K562 (cell line): Measurements from ENCODE around the gene ATP8A1. TPM values are rescaled to one million over a fixed set of nuclear protein-coding genes. Genes with fewer than 3 reads are reported as not detected.

Source experiments
- ATAC-seq: fragments of 200-7000 bp; cut with Tn5 transposase; 3 replicates; pipeline ENCODE4 v1.9.1; 2020; ENCODE audit warnings: moderate library complexity
- BruUV-seq: library from RNA; stranded (reverse); fragments of 400-500 nt; replicated peaks from 2 replicates; lab custom pipeline; 2021; lab: Mats Ljungman, UMichigan
- CTCF ChIA-PET: fragments of 300-600 bp; formaldehyde crosslinking; extraction: SDS; loops from one replicate; lab custom pipeline; 2021; ENCODE audit warnings: low intra/inter-chr PET ratio; lab: Yijun Ruan, JAX
- POLR2A ChIA-PET: fragments of 300-600, 350-650 bp; sonication (Branson Sonifier 250); formaldehyde crosslinking; extraction: SDS; loops from one replicate; lab custom pipeline; 2021; ENCODE audit warnings: antibody characterized with exemption, inconsistent platforms; lab: Yijun Ruan, JAX
- DNase-seq, 4 experiments: peaks; one replicate each; pipeline versions ENCODE4 v3.0.0 to v3.0.0-alpha.2; 2011 to 2018; ENCODE audit warnings: low spot score in 3 of 4, mixed read lengths in 3 of 4; ENCODE audit errors: extremely low read depth in 1 of 4
- FAIRE-seq: peaks from 2 replicates; lab custom pipeline; 2011; peaks lifted over from hg19 to GRCh38; lab: Jason Lieb, UNC
- H2AFZ ChIP-seq: 2 replicates; pipeline ENCODE4 v1.6.0; 2011; ENCODE audit warnings: low read depth, low read length, control low read depth, inconsistent platforms
- H3K27ac ChIP-seq: fragments of 200-600 bp; 3 replicates; pipeline ENCODE4 v1.8.0; 2011; ENCODE audit warnings: low read depth, mild to moderate bottlenecking, control low read depth, inconsistent platforms, low read length, moderate library complexity, mixed read lengths; ENCODE audit errors: extremely low read depth
- H3K27me3 ChIP-seq, 2 experiments: fragments of 300-600 bp in 1 of 2; 2 replicates in 1 of 2; 3 replicates in 1 of 2; pipeline versions ENCODE4 v1.6.0 to v1.8.0; 2011; ENCODE audit warnings: inconsistent platforms in 2 of 2, low read length in 2 of 2, mild to moderate bottlenecking in 1 of 2, mixed read lengths in 1 of 2, moderate library complexity in 1 of 2; ENCODE audit not compliant: control insufficient read depth in 2 of 2, insufficient read depth in 2 of 2
- H3K36me3 ChIP-seq: fragments of 300-600 bp; 3 replicates; pipeline ENCODE4 v1.8.0; 2011; ENCODE audit warnings: mild to moderate bottlenecking, low read length, inconsistent platforms; ENCODE audit not compliant: control insufficient read depth, insufficient read depth
- H3K4me1 ChIP-seq, 2 experiments: fragments of 200-600 bp in 1 of 2; replicated peaks in 1 of 2; 2 replicates in 1 of 2; 3 replicates in 1 of 2; pipeline versions ENCODE4 v1.5.1 to v1.8.0; 2011; ENCODE audit warnings: inconsistent platforms in 2 of 2, low read length in 2 of 2, mild to moderate bottlenecking in 1 of 2, mixed read lengths in 1 of 2, moderate library complexity in 1 of 2; ENCODE audit not compliant: control insufficient read depth in 2 of 2, insufficient read depth in 2 of 2
- H3K4me2 ChIP-seq: 2 replicates; pipeline ENCODE4 v1.6.1; 2011; ENCODE audit warnings: low read length, control low read depth, inconsistent platforms, mixed read lengths; ENCODE audit not compliant: insufficient read depth
- H3K4me3 ChIP-seq: fragments of 200-600 bp; sonication (generic), shearing (Covaris generic); 2 replicates; pipeline ENCODE4 v1.5.1; 2016; ENCODE audit warnings: control low read depth, inconsistent platforms
- H3K79me2 ChIP-seq: fragments of 200-600 bp; 3 replicates; pipeline ENCODE4 v1.8.0; 2011; ENCODE audit warnings: low read length, inconsistent platforms; ENCODE audit not compliant: control insufficient read depth, insufficient read depth
- H3K9ac ChIP-seq, 2 experiments: 2 replicates each; pipeline versions ENCODE4 v1.6.0 to v1.6.1; 2011; ENCODE audit warnings: low read depth in 2 of 2, low read length in 2 of 2, control low read depth in 1 of 2, inconsistent platforms in 1 of 2, mild to moderate bottlenecking in 1 of 2, mixed read lengths in 1 of 2; ENCODE audit not compliant: insufficient read depth in 1 of 2
- H3K9me1 ChIP-seq: one replicate; pipeline ENCODE4 v1.6.0; 2011; ENCODE audit warnings: inconsistent platforms, mild to moderate bottlenecking, low read length, moderate library complexity; ENCODE audit not compliant: control insufficient read depth, insufficient read depth
- H3K9me3 ChIP-seq: replicated peaks from 2 replicates; pipeline ENCODE4 v1.5.1; 2011; ENCODE audit warnings: low read depth, low read length, inconsistent platforms; ENCODE audit not compliant: control insufficient read depth, insufficient read depth
- H4K20me1 ChIP-seq: replicated peaks from 2 replicates; pipeline ENCODE4 v1.6.1; 2011; ENCODE audit warnings: low read length, inconsistent platforms, mixed read lengths; ENCODE audit not compliant: control insufficient read depth, insufficient read depth
- ASH1L ChIP-seq: fragments of 450-650 bp; IDR thresholded peaks from 2 replicates; pipeline ENCODE4 v1.6.1; 2018; ENCODE audit warnings: borderline replicate concordance, mild to moderate bottlenecking, low read depth; ENCODE audit not compliant: partially characterized antibody
- BCL6 ChIP-seq: fragments of 250-450 bp; sonication (Bioruptor Pico); IDR thresholded peaks from 2 replicates; pipeline ENCODE4 v1.4.0; 2020
- BDP1 ChIP-seq: IDR thresholded peaks from 3 replicates; pipeline ENCODE4 v1.6.1; 2011; ENCODE audit not compliant: insufficient read length, insufficient read depth
- FOXK1 ChIP-seq: sonication (generic); formaldehyde crosslinking; IDR thresholded peaks from 2 replicates; pipeline ENCODE4 v1.8.0; 2022; ENCODE audit warnings: missing genetic modification reagents, mild to moderate bottlenecking, borderline replicate concordance
- FUS ChIP-seq: fragments of 200-400 bp; formaldehyde crosslinking; optimal IDR thresholded peaks from 2 replicates; pipeline ENCODE3; 2017; ENCODE audit warnings: low read depth, low read length
- HDAC3 ChIP-seq: fragments of 450-650 bp; IDR thresholded peaks from 2 replicates; pipeline ENCODE4 v1.6.1; 2018; ENCODE audit warnings: borderline replicate concordance, mild to moderate bottlenecking, moderate library complexity; ENCODE audit not compliant: partially characterized antibody
- HIVEP1 ChIP-seq: fragments of 250-450 bp; sonication (Bioruptor Pico); IDR thresholded peaks from 2 replicates; pipeline ENCODE4 v1.4.0; 2020; ENCODE audit warnings: mild to moderate bottlenecking
- KAT2B ChIP-seq: IDR thresholded peaks from one replicate; pipeline ENCODE4 v1.6.1; 2012; ENCODE audit warnings: low read depth, mild to moderate bottlenecking, control low read depth, inconsistent platforms, low read length, moderate library complexity
- MAFF ChIP-seq: IDR thresholded peaks from 2 replicates; pipeline ENCODE4 v1.6.1; 2012; ENCODE audit warnings: low read length, improper control_type of control experiment
- NFIX ChIP-seq: fragments of 250-450 bp; sonication (Bioruptor Pico); IDR thresholded peaks from 2 replicates; pipeline ENCODE4 v1.4.0; 2020; ENCODE audit warnings: low read depth, mild to moderate bottlenecking, moderate library complexity
- SRF ChIP-seq, 2 experiments: fragments of 250-450, 450-650 bp in 1 of 2; sonication (Bioruptor Pico) in 1 of 2; sonication (generic) in 1 of 2; formaldehyde crosslinking; IDR thresholded peaks; 2 replicates each; pipeline versions ENCODE4 v1.5.0 to v1.5.1; 2020 to 2022; ENCODE audit warnings: mild to moderate bottlenecking in 1 of 2, missing genetic modification reagents in 1 of 2
- ZNF263 ChIP-seq: sonication (generic); formaldehyde crosslinking; IDR thresholded peaks from 2 replicates; pipeline ENCODE4 v1.8.0; 2022; ENCODE audit warnings: mild to moderate bottlenecking, missing genetic modification reagents, borderline replicate concordance
- ZNF77 ChIP-seq: fragments of 250-450 bp; sonication (Bioruptor Pico); IDR thresholded peaks from 2 replicates; pipeline ENCODE4 v1.5.0; 2020
- ZNF778 ChIP-seq: fragments of 450-650 bp; formaldehyde crosslinking; IDR thresholded peaks from 2 replicates; pipeline ENCODE4 v1.4.0; 2020; ENCODE audit warnings: mild to moderate bottlenecking, moderate library complexity
- whole genome bisulfite sequencing: fragments of 100-300 bp; shearing (Covaris generic); methylation state at CpG from one replicate; pipeline ENCODE4 v1.1.6; 2016; ENCODE audit warnings: low coverage, mixed read lengths; ENCODE audit not compliant: insufficient coverage; ENCODE audit errors: missing lambda C conversion rate; 5-methylcytosine and 5-hydroxymethylcytosine counted together
- in situ Hi-C: fragments of 300-500 bp; cut with MboI; formaldehyde crosslinking; loops from 4 replicates; pipeline ENCODE4 v1.15.0; 2018; ENCODE audit warnings: inconsistent platforms, mixed read lengths
- intact Hi-C: fragments of 100-400 bp; cut with micrococcal nuclease; formaldehyde crosslinking; loops from 2 replicates; pipeline ENCODE4 v1.14.2; 2022
- polyA plus RNA-seq, 8 experiments: library from polyadenylated mRNA; depleted of rRNA in 4 of 8; stranded (reverse) in 5 of 8; unstranded in 3 of 8; fragments of >200 nt; fragmentation: Nextera tagmentation in 2 of 8; fragmentation: Illumina TruSeq in 1 of 8; extraction: Ambion mirVana in 2 of 8; extraction: Trizol in 1 of 8; gene quantifications; 2 replicates each; pipeline versions ENCODE4 v1.2.1 to v1.2.3, GENCODE V29; 2011 to 2014; ENCODE audit warnings: inconsistent platforms in 1 of 8, missing spikeins in 1 of 8
- total RNA-seq, 7 experiments: library from RNA; depleted of rRNA in 6 of 7; stranded (reverse); fragments of >200 nt in 6 of 7; fragmentation: Illumina TruSeq in 2 of 7; extraction: Trizol in 2 of 7; gene quantifications; 2 replicates each; pipeline versions ENCODE4 v1.2.1 to v1.2.3, GENCODE V29; 2011 to 2021; ENCODE audit warnings: low replicate concordance in 1 of 7
- TF ChIP-seq, protein P1 (sequence below): fragments of 450-650 bp; IDR thresholded peaks from 2 replicates; pipeline ENCODE4 v1.6.1; 2016; ENCODE audit warnings: antibody characterized with exemption
- TF ChIP-seq, protein P2 (sequence below): sonication (generic); formaldehyde crosslinking; IDR thresholded peaks from 2 replicates; pipeline ENCODE4 v1.8.0; 2023; ENCODE audit warnings: mild to moderate bottlenecking, missing genetic modification reagents
- TF ChIP-seq, protein P3 (sequence below): fragments of 450-650 bp; formaldehyde crosslinking; IDR thresholded peaks from 2 replicates; pipeline ENCODE4 v1.4.0; 2020; ENCODE audit warnings: mild to moderate bottlenecking, moderate library complexity
- TF ChIP-seq, protein P4 (sequence below): fragments of 250-450 bp; sonication (Bioruptor Pico); IDR thresholded peaks from 2 replicates; pipeline ENCODE4 v1.4.0; 2020

Gene ATP8A1
- total and polyA plus RNA-seq, 9 of the 15 experiments (the other 6 are each of a cell fraction or from before 2014, with no cell fraction given): 0.05 to 0.29 (median 0.07) TPM; not detected in 2

DNA sequence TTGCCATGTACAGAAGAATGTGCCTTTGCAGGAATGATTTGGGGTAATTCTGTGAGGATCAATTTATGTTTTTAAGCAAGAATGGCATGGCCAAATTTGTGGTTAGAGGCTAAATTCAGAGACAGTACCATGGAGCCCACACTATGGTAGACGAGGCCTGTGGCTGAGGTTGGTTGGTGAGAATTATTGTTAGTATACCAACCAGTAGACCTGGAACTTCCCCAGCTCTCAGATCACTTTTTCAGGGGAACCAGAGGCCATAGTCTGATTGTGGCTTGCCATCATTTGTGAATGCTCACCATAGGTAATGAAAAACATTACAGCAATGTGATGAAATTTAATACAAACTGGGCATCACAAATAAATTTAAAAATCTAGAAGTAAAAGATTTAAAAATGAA lies 203.3 kb downstream of the ATP8A1 start (continued):
- TF ChIP-seq, protein P1, sequence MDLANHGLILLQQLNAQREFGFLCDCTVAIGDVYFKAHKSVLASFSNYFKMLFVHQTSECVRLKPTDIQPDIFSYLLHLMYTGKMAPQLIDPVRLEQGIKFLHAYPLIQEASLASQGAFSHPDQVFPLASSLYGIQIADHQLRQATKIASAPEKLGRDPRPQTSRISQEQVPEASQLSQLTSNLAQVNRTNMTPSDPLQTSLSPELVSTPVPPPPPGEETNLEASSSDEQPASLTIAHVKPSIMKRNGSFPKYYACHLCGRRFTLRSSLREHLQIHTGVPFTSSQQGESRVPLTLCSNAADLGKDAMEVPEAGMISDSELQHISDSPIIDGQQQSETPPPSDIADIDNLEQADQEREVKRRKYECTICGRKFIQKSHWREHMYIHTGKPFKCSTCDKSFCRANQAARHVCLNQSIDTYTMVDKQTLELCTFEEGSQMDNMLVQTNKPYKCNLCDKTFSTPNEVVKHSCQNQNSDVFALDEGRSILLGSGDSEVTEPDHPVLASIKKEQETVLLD: no peak
- TF ChIP-seq NFIX (CRISPR knock-in tag) (no peak), ZNF778 (no peak)

DNA sequence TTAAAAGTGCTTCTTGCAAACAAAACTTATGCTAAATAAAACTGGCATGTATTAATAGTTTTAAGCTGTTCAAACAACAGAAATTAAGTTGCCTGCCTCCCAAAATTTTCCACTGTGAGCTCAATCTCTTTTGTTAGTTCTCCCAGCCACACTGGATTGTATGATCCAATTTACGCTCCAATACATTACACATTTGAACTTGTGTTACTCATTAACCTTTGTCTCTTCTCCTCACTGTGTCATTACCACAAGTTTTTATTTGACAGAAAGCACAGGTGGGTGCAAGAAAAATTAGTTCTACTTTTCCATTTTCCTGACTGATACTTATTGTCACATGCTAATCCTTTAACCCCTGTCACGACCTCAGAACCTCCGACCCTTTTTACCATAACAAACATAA lies 204.1 kb downstream of the ATP8A1 start:
- FAIRE-seq (no peak), DNase-seq (no peak), ATAC-seq (no peak)
- H3K27me3 ChIP-seq: no peaks in the 10 kb centered on the region
- ChIA-PET CTCF (no interaction called here), POLR2A (no interaction called here)
- intact Hi-C loops: no loop called here
- no peak overlapping the region for H3K4me3 ChIP-seq
- no peaks in the 10 kb centered on the region for H3K4me1 ChIP-seq
- no peaks in the 10 kb centered on the region for H3K36me3 ChIP-seq
- no peak overlapping the region for H3K27ac ChIP-seq
- H3K9me3 ChIP-seq: no peaks in the 10 kb centered on the region
- H3K9me1 ChIP-seq: no peaks in the 10 kb centered on the region
- BruUV-seq: no TSS peak
- H3K79me2 ChIP-seq: no peaks in the 10 kb centered on the region
- no peak overlapping the region for H3K4me2 ChIP-seq
- H4K20me1 ChIP-seq: no peaks in the 10 kb centered on the region
- in situ Hi-C loops: no loop called here
- no peak overlapping the region for H3K9ac ChIP-seq
- WGBS: 3% methylated on average over 3 of the region's 3 CpGs
- no peak overlapping the region for H2AFZ ChIP-seq
- TF ChIP-seq, protein P2, sequence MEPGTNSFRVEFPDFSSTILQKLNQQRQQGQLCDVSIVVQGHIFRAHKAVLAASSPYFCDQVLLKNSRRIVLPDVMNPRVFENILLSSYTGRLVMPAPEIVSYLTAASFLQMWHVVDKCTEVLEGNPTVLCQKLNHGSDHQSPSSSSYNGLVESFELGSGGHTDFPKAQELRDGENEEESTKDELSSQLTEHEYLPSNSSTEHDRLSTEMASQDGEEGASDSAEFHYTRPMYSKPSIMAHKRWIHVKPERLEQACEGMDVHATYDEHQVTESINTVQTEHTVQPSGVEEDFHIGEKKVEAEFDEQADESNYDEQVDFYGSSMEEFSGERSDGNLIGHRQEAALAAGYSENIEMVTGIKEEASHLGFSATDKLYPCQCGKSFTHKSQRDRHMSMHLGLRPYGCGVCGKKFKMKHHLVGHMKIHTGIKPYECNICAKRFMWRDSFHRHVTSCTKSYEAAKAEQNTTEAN (CRISPR knock-in tag): no peak
- TF ChIP-seq HIVEP1 (CRISPR knock-in tag) (no peak), KAT2B (no peak), BDP1 (no peak), ZNF263 (CRISPR knock-in tag) (no peak), SRF (CRISPR knock-in tag; IDR thresholded peaks at IDR 0.05) (no peak), MAFF (no peak), ASH1L (no peak), HDAC3 (no peak), FUS (no peak), FOXK1 (CRISPR knock-in tag) (no peak), BCL6 (CRISPR knock-in tag) (no peak), ZNF77 (no peak)
- TF ChIP-seq, protein P3, sequence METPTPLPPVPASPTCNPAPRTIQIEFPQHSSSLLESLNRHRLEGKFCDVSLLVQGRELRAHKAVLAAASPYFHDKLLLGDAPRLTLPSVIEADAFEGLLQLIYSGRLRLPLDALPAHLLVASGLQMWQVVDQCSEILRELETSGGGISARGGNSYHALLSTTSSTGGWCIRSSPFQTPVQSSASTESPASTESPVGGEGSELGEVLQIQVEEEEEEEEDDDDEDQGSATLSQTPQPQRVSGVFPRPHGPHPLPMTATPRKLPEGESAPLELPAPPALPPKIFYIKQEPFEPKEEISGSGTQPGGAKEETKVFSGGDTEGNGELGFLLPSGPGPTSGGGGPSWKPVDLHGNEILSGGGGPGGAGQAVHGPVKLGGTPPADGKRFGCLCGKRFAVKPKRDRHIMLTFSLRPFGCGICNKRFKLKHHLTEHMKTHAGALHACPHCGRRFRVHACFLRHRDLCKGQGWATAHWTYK: no peak
- TF ChIP-seq, protein P4, sequence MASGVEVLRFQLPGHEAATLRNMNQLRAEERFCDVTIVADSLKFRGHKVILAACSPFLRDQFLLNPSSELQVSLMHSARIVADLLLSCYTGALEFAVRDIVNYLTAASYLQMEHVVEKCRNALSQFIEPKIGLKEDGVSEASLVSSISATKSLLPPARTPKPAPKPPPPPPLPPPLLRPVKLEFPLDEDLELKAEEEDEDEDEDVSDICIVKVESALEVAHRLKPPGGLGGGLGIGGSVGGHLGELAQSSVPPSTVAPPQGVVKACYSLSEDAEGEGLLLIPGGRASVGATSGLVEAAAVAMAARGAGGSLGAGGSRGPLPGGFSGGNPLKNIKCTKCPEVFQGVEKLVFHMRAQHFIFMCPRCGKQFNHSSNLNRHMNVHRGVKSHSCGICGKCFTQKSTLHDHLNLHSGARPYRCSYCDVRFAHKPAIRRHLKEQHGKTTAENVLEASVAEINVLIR: no peak
